Duodenal mucosa (tissue), 2 donors: Measurements from ENCODE around the gene PURA.

Source experiments
- H3K27ac ChIP-seq: one replicate; pipeline ENCODE4 v1.7.0; 2013; ENCODE audit warnings: low read depth, low read length
- H3K27me3 ChIP-seq, 2 donors: one replicate each; pipeline ENCODE4 v1.7.0; 2013; ENCODE audit warnings: low read length in 2 of 2, control low read depth in 1 of 2; ENCODE audit not compliant: insufficient read depth in 2 of 2, control insufficient read depth in 1 of 2
- H3K36me3 ChIP-seq, 2 donors: one replicate each; pipeline ENCODE4 v1.7.0; 2013; ENCODE audit warnings: low read length in 2 of 2, control low read depth in 1 of 2; ENCODE audit not compliant: insufficient read depth in 2 of 2, control insufficient read depth in 1 of 2
- H3K4me1 ChIP-seq, 2 donors: one replicate each; pipeline ENCODE4 v1.7.0; 2013; ENCODE audit warnings: low read length in 2 of 2, control low read depth in 1 of 2; ENCODE audit not compliant: insufficient read depth in 2 of 2, control insufficient read depth in 1 of 2
- H3K4me3 ChIP-seq, 2 donors: one replicate each; pipeline ENCODE4 v1.7.0; 2013; ENCODE audit warnings: low read length in 2 of 2, low read depth in 1 of 2
- H3K9ac ChIP-seq, 2 donors: one replicate each; pipeline ENCODE4 v1.7.0; 2013; ENCODE audit warnings: low read length in 2 of 2, low read depth in 1 of 2
- H3K9me3 ChIP-seq, 2 donors: one replicate each; pipeline ENCODE4 v1.7.0; 2013; ENCODE audit warnings: low read length in 2 of 2, control low read depth in 1 of 2; ENCODE audit not compliant: control insufficient read depth in 1 of 2

Gene PURA

GRCh38 chr5:140133514-140134167 is 19.7 kb downstream of the PURA start:
- Histone ChIP-seq H3K36me3 (no peaks in the 10 kb centered on the region), H3K9ac (no peak overlapping the region), H3K27me3 (no peaks in the 10 kb centered on the region), H3K9me3 (no peaks in the 10 kb centered on the region), H3K27ac (no peak overlapping the region), H3K4me1 (peaks cover 7 to 10% of the 10 kb centered on the region in 2 donors), H3K4me3 (no peak overlapping the region)

GRCh38 chr5:140134277-140134935 is 20.5 kb downstream of the PURA start:
- Histone ChIP-seq H3K27me3 (no peaks in the 10 kb centered on the region), H3K4me3 (no peak overlapping the region), H3K9ac (no peak overlapping the region), H3K27ac (no peak overlapping the region), H3K4me1 (peaks cover 7 to 15% of the 10 kb centered on the region in 2 donors), H3K9me3 (no peaks in the 10 kb centered on the region), H3K36me3 (no peaks in the 10 kb centered on the region)

GRCh38 chr5:140135127-140135526 is 21.2 kb downstream of the PURA start:
- Histone ChIP-seq H3K4me3 (no peak overlapping the region), H3K27ac (no peak overlapping the region), H3K27me3 (no peaks in the 10 kb centered on the region), H3K4me1 (peaks cover 7 to 15% of the 10 kb centered on the region in 2 donors), H3K9ac (no peak overlapping the region), H3K9me3 (no peaks in the 10 kb centered on the region), H3K36me3 (no peaks in the 10 kb centered on the region)

GRCh38 chr5:140136624-140137023 is 22.7 kb downstream of the PURA start:
- H3K9ac ChIP-seq: no peak overlapping the region

GRCh38 chr5:140140435-140140834 is 26.5 kb downstream of the PURA start:
- no peak overlapping the region for H3K9ac ChIP-seq
- peaks cover 39 to 53% of the 10 kb centered on the region in 2 donors for H3K4me1 ChIP-seq
- no peak overlapping the region for H3K4me3 ChIP-seq
- H3K36me3 ChIP-seq: no peaks in the 10 kb centered on the region
- no peaks in the 10 kb centered on the region for H3K9me3 ChIP-seq
- H3K27ac ChIP-seq: no peak overlapping the region
- H3K27me3 ChIP-seq: no peaks in the 10 kb centered on the region

More at GRCh38 chr5:140136624-140137023, 22.7 kb downstream of the PURA start:
- Histone ChIP-seq H3K9me3 (no peaks in the 10 kb centered on the region), H3K36me3 (no peaks in the 10 kb centered on the region), H3K27ac (no peak overlapping the region), H3K27me3 (no peaks in the 10 kb centered on the region), H3K4me1 (peaks cover 12 to 29% of the 10 kb centered on the region in 2 donors), H3K4me3 (no peak overlapping the region)

GRCh38 chr5:140141241-140141640 is 27.3 kb downstream of the PURA start:
- H3K4me3 ChIP-seq: no peak overlapping the region
- H3K27ac ChIP-seq: no peak overlapping the region
- peaks cover 0 to 2% of the 10 kb centered on the region in 2 donors for H3K27me3 ChIP-seq
- peaks cover 45 to 55% of the 10 kb centered on the region in 2 donors for H3K4me1 ChIP-seq
- no peak overlapping the region for H3K9ac ChIP-seq
- H3K36me3 ChIP-seq: no peaks in the 10 kb centered on the region
- H3K9me3 ChIP-seq: no peaks in the 10 kb centered on the region

GRCh38 chr5:140142246-140142645 is 28.3 kb downstream of the PURA start:
- H3K36me3 ChIP-seq: no peaks in the 10 kb centered on the region
- no peaks in the 10 kb centered on the region for H3K9me3 ChIP-seq
- H3K27me3 ChIP-seq: peaks cover 0 to 5% of the 10 kb centered on the region in 2 donors
- H3K4me3 ChIP-seq: no peak overlapping the region
- no peak overlapping the region for H3K27ac ChIP-seq
- no peak overlapping the region for H3K9ac ChIP-seq
- peaks cover 50 to 55% of the 10 kb centered on the region in 2 donors for H3K4me1 ChIP-seq

- H3K9me3 ChIP-seq: no peaks in the 10 kb centered on the region
- peaks cover 50 to 55% of the 10 kb centered on the region in 2 donors for H3K4me1 ChIP-seq
- H3K36me3 ChIP-seq: no peaks in the 10 kb centered on the region
- H3K9ac ChIP-seq: no peak overlapping the region
- H3K4me3 ChIP-seq: no peak overlapping the region
- peaks cover 0 to 5% of the 10 kb centered on the region in 2 donors for H3K27me3 ChIP-seq
- H3K27ac ChIP-seq: peak overlapping the region; percentile 53
Measured at GRCh38 chr5:140142856-140143255, 28.9 kb downstream of the PURA start.

GRCh38 chr5:140143521-140144258 is 29.8 kb downstream of the PURA start:
- H3K4me1 ChIP-seq: peaks cover 50 to 54% of the 10 kb centered on the region in 2 donors
- H3K9ac ChIP-seq: no peak overlapping the region
- H3K27ac ChIP-seq: peak overlapping the region; percentile 53
- H3K9me3 ChIP-seq: no peaks in the 10 kb centered on the region
- peaks cover 0 to 5% of the 10 kb centered on the region in 2 donors for H3K27me3 ChIP-seq
- H3K4me3 ChIP-seq: no peak overlapping the region
- H3K36me3 ChIP-seq: no peaks in the 10 kb centered on the region

GRCh38 chr5:140145256-140145655 is 31.3 kb downstream of the PURA start:
- peaks cover 0 to 5% of the 10 kb centered on the region in 2 donors for H3K27me3 ChIP-seq
- no peaks in the 10 kb centered on the region for H3K9me3 ChIP-seq
- H3K4me1 ChIP-seq: peaks cover 47 to 49% of the 10 kb centered on the region in 2 donors
- peak overlapping the region; percentile 26 to 67 for H3K4me3 ChIP-seq
- H3K27ac ChIP-seq: no peak overlapping the region
- no peak overlapping the region for H3K9ac ChIP-seq
- no peaks in the 10 kb centered on the region for H3K36me3 ChIP-seq
